Colonic mucosa (tissue), 4 donors: Measurements from ENCODE around the gene UQCRQ. TPM values are rescaled to one million over a fixed set of nuclear protein-coding genes. Genes with fewer than 3 reads are reported as not detected.

Experiments
- DNase-seq: peaks from one replicate; pipeline ENCODE4 v3.0.0-alpha.2; 2020
- H3K27ac ChIP-seq: fragments of 200-600 bp; one replicate; pipeline ENCODE4 v1.8.0; 2021
- H3K27me3 ChIP-seq: fragments of 200-600 bp; one replicate; pipeline ENCODE4 v1.8.0; 2021
- H3K36me3 ChIP-seq: fragments of 200-600 bp; one replicate; pipeline ENCODE4 v1.8.0; 2021
- H3K4me1 ChIP-seq: fragments of 200-600 bp; one replicate; pipeline ENCODE4 v1.8.0; 2021; ENCODE audit warnings: mild to moderate bottlenecking
- H3K4me3 ChIP-seq: fragments of 200-600 bp; one replicate; pipeline ENCODE4 v1.8.0; 2021
- H3K9ac ChIP-seq, 2 donors: one replicate each; pipeline ENCODE4 v1.7.0; 2013; ENCODE audit warnings: control low read depth in 2 of 2, low read depth in 2 of 2, low read length in 2 of 2
- H3K9me3 ChIP-seq: fragments of 200-600 bp; one replicate; pipeline ENCODE4 v1.8.0; 2021
- intact Hi-C: fragments of 100-400 bp; cut with DNase I; formaldehyde crosslinking; loops from one replicate; pipeline ENCODE4 v1.14.1; 2022
- total RNA-seq, 2 donors: library from RNA; stranded (reverse); fragmentation: NEBNext Ultra II Directional in 1 of 2; extraction: Animal tissue kit (Norgen Biotek cat#: 25700) in 1 of 2; gene quantifications; one replicate each; pipeline ENCODE4 v1.2.1, GENCODE V29; 2021
- TF ChIP-seq, protein P1 (sequence below): fragments of 200-600 bp; IDR thresholded peaks from one replicate; pipeline ENCODE4 v1.8.0; 2022; ENCODE audit warnings: antibody characterized with exemption, mild to moderate bottlenecking
- donor health status: healthy.
- donor health status: DM: no; HTN: no; CAD: no.
- donor health status: DM: no; HTN: no; CAD: no.

Gene UQCRQ
- total RNA-seq, 2 donors from 2014 or later, result 885 to 920 TPM

GRCh38 chr5:132872788-132873118 is 6.3 kb downstream of the UQCRQ start:
- H3K9ac ChIP-seq, result no peak overlapping the region
- H3K36me3 ChIP-seq, result no peaks in the 10 kb centered on the region
- H3K9me3 ChIP-seq, result no peaks in the 10 kb centered on the region
- no peaks in the 10 kb centered on the region for H3K27me3 ChIP-seq
- H3K27ac ChIP-seq, result peak overlapping the region; percentile 51
- TF ChIP-seq, protein P1, sequence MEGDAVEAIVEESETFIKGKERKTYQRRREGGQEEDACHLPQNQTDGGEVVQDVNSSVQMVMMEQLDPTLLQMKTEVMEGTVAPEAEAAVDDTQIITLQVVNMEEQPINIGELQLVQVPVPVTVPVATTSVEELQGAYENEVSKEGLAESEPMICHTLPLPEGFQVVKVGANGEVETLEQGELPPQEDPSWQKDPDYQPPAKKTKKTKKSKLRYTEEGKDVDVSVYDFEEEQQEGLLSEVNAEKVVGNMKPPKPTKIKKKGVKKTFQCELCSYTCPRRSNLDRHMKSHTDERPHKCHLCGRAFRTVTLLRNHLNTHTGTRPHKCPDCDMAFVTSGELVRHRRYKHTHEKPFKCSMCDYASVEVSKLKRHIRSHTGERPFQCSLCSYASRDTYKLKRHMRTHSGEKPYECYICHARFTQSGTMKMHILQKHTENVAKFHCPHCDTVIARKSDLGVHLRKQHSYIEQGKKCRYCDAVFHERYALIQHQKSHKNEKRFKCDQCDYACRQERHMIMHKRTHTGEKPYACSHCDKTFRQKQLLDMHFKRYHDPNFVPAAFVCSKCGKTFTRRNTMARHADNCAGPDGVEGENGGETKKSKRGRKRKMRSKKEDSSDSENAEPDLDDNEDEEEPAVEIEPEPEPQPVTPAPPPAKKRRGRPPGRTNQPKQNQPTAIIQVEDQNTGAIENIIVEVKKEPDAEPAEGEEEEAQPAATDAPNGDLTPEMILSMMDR, result no peak
- peaks cover 2% of the 10 kb centered on the region for H3K4me1 ChIP-seq
- intact Hi-C loops, result no loop called here
- H3K4me3 ChIP-seq, result no peak overlapping the region
- no peak for DNase-seq

DNA sequence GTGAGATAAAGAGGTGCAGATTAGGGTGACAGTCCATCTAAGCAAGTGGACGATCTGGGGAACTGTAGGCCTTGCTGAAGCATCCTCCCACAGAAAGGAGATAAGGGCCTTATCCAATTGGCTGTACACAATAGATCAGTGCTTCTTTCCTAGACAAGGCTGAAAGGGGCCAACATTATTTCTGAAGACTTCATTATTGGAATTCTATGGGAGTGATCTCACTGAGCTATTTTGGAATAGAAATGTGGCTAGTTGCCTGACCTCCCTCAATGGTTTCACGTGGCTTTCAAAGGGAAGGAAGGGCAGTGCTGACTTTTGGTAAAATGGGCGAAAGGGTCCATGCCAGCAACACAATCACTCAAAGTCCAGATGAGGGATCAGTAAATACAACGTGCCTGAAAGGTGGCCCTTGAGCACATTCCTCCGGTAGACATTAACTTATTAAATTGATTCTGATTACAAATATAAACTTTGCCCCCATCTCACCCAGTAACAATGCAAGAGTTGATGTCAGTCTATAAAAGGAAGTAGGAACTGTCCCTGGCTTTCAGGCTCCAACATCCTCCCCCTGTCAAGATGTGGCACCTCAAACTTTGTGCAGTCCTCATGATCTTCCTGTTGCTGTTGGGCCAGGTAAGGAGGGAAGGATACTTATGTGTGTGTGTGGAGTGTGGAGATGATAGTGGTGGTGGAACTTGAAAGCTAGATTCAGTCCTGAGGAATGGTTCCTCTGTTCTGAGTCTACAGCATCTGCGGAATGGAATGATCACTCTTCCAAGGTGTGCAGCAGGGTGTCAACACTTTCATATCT is 6.9 kb downstream of the UQCRQ start, which contains the start of gene LEAP2:
TSS of gene LEAP2 (plus strand) at position 550 of the 811 bp plus-strand sequence. CDS start at position 577, 27 bp downstream.
- TF ChIP-seq, protein P1, result no peak
- Histone ChIP-seq H3K9ac (no peak within 1 kb of the TSS), H3K27ac (peak within 1 kb of the TSS; percentile 51), H3K36me3 (no peaks in the 10 kb centered on the region), H3K4me3 (no peak within 1 kb of the TSS), H3K27me3 (no peaks in the 10 kb centered on the region), H3K9me3 (no peaks in the 10 kb centered on the region), H3K4me1 (no peaks in the 10 kb centered on the region)
- DNase-seq, result no peak
- intact Hi-C loops, result no loop called here

- Histone ChIP-seq H3K9ac (no peak overlapping the region), H3K4me3 (no peak overlapping the region), H3K27me3 (no peaks in the 10 kb centered on the region), H3K27ac (peak overlapping the region; percentile 51), H3K4me1 (no peaks in the 10 kb centered on the region), H3K9me3 (no peaks in the 10 kb centered on the region), H3K36me3 (no peaks in the 10 kb centered on the region)
- no peak for DNase-seq
- intact Hi-C loops, result no loop called here
- TF ChIP-seq, protein P1, result no peak
These were observed 7.5 kb downstream of the UQCRQ start for GRCh38 chr5:132873930-132874271.

DNA sequence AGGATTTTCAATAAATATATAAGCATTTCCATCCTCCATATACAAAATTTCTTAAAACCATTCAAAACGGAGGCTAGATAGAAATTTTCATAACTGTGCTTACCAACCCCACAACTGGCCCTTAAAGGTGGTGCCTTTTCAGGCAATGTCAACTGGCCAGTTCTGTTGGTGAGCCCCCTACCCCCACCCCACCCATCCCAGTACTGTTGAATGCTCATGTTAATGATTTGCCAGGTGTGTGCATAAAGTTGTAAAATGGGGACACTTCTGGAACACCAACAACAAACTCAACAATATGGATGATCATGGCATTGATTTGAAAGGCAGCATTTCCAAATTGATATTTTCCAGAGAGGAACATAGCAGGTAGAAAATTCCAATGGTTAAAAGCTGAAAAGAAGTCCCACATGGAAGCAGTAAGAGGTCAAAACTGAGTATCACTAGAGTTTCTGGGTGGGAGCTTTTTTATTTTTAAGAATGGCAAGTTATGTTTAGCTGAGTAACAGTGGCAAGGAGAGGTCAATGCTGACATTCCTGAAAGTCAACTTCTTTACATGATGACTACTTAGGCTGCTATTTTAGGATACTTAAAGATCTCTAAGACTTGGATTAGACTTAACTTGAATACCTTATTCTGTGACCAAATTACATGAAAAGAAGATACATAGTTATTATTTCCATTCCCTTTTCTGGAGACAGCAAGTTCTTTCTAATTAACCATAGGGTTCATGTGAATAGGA is 9.7 kb downstream of the UQCRQ start:
- no peak overlapping the region for H3K9ac ChIP-seq
- H3K9me3 ChIP-seq, result no peaks in the 10 kb centered on the region
- no peaks in the 10 kb centered on the region for H3K27me3 ChIP-seq
- no peak overlapping the region for H3K4me3 ChIP-seq
- no peak overlapping the region for H3K27ac ChIP-seq
- intact Hi-C loops, result no loop called here
- TF ChIP-seq, protein P1, result no peak
- no peak for DNase-seq
- H3K4me1 ChIP-seq, result no peaks in the 10 kb centered on the region
- H3K36me3 ChIP-seq, result no peaks in the 10 kb centered on the region

DNA sequence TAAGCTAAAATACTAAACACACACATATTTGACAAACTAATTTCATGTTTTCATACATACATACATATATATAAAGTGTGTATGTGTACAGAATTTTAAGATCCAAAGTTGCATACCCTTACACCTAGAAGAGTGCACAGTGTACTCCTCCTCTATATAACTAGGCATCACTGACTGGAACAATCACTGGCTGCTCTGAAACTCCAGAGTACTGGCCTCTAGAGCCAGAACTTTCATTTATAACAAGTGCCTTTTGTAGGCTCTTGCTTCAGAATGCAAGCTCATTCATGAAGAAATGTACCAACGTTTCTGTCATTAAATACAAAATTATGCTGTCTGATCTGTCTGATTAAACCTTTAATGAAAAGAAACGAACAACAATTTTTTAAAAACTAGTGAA is 11.0 kb downstream of the UQCRQ start:
- H3K4me3 ChIP-seq, result no peak overlapping the region
- H3K9ac ChIP-seq, result no peak overlapping the region
- H3K27me3 ChIP-seq, result no peaks in the 10 kb centered on the region
- no peak for DNase-seq
- TF ChIP-seq, protein P1, result no peak
- no peaks in the 10 kb centered on the region for H3K4me1 ChIP-seq
- H3K36me3 ChIP-seq, result no peaks in the 10 kb centered on the region
- intact Hi-C loops, result no loop called here
- no peak overlapping the region for H3K27ac ChIP-seq
- no peaks in the 10 kb centered on the region for H3K9me3 ChIP-seq
